HEK293T (cell line): Measurements from ENCODE around the gene MED15.

Experiments
- FOXA1 ChIP-seq: fragments of 450-650 bp; IDR thresholded peaks from 2 replicates; pipeline ENCODE4 v1.6.1; 2016; ENCODE audit warnings: mild to moderate bottlenecking
- FOXK2 ChIP-seq: fragments of 450-650 bp; IDR thresholded peaks from 2 replicates; pipeline ENCODE4 v1.6.1; 2016; ENCODE audit warnings: mild to moderate bottlenecking
- HDGF ChIP-seq: fragments of 450-650 bp; IDR thresholded peaks from 2 replicates; pipeline ENCODE4 v1.6.1; 2017; ENCODE audit warnings: antibody characterized with exemption, borderline replicate concordance
- SP1 ChIP-seq: fragments of 450-650 bp; IDR thresholded peaks from 2 replicates; pipeline ENCODE4 v1.6.1; 2017
- TARDBP ChIP-seq: fragments of 450-650 bp; IDR thresholded peaks from 2 replicates; pipeline ENCODE4 v1.6.1; 2016

GRCh38 chr22:20635227-20635591, 127.8 kb downstream of the MED15 start:
- TF ChIP-seq FOXA1 (no peak), TARDBP (no peak), HDGF (no peak), SP1 (no peak), FOXK2 (no peak)
